Measurements from ENCODE around the gene CFAP99. TPM values are rescaled to one million over a fixed set of nuclear protein-coding genes. Genes with fewer than 3 reads are reported as not detected.

CFAP99 gene
- total RNA-seq (2022; extraction: Qiagen RNA extraction), result 0.12 to 0.24 TPM (median 0.18 TPM) in 3 of 5 replicates, not detected in the others

GRCh38 chr4:2418650-2419571 lies at the start of gene CFAP99:
Gene CFAP99 (plus strand): TSS chr4:2418955.

GRCh38 chr4:2417765-2418649 lies 748 bp upstream of the CFAP99 start, which contains the start of gene ZFYVE28:
Gene ZFYVE28 (minus strand): TSS chr4:2418645. CDS start chr4:2418323, 322 bp downstream.

GRCh38 chr4:2468456-2469191 lies 49.9 kb downstream of the CFAP99 start, which contains the start of gene RNF4:
Gene RNF4 (plus strand): TSS chr4:2469106. CDS start chr4:2490494, 21,388 bp downstream.

Other genes with a start within 250 kb of the CFAP99 start
- gene HAUS3, start 176.8 kb upstream of the CFAP99 start, total RNA-seq (2022; extraction: Qiagen RNA extraction), result 6.6 to 8.9 TPM (median 7.5 TPM) in 5 replicates
- gene POLN, start 176.8 kb upstream of the CFAP99 start, total RNA-seq (2022; extraction: Qiagen RNA extraction), result 0.45 to 0.91 TPM (median 0.77 TPM) in 5 replicates
- 15.1 to 21.9 TPM (median 20.3 TPM) in 5 replicates for gene MXD4, start 156.8 kb upstream of the CFAP99 start, total RNA-seq (2022; extraction: Qiagen RNA extraction)
- gene ZFYVE28, start 310 bp upstream of the CFAP99 start, total RNA-seq (2022; extraction: Qiagen RNA extraction), result 2.4 to 3.2 TPM (median 2.9 TPM) in 5 replicates
- gene RNF4, start 50.2 kb downstream of the CFAP99 start, total RNA-seq (2022; extraction: Qiagen RNA extraction), result 61.4 to 87.4 TPM (median 62.7 TPM) in 5 replicates
- gene FAM193A, start 117.7 kb downstream of the CFAP99 start, total RNA-seq (2022; extraction: Qiagen RNA extraction), result 8.1 to 9.4 TPM (median 8.8 TPM) in 5 replicates